GM06990 (cell line): ENCODE results near the gene NOLC1.

Source experiments
- DNase-seq: peaks from one replicate; pipeline ENCODE4 v3.0.0-alpha.2; 2011; ENCODE audit not compliant: insufficient read length; ENCODE audit errors: extremely low read depth
- H3K27me3 ChIP-seq: replicated peaks from 2 replicates; pipeline ENCODE4 v1.6.0; 2011; ENCODE audit warnings: low read length; ENCODE audit not compliant: control insufficient read depth, insufficient read depth
- H3K36me3 ChIP-seq: 2 replicates; pipeline ENCODE4 v1.5.1; 2011; ENCODE audit warnings: low read length; ENCODE audit not compliant: control insufficient read depth, insufficient read depth
- H3K4me3 ChIP-seq: replicated peaks from 2 replicates; pipeline ENCODE4 v1.5.1; 2011; ENCODE audit warnings: low read depth, mild to moderate bottlenecking, control low read depth, low read length
- TF ChIP-seq, protein P1 (sequence below): IDR thresholded peaks from 2 replicates; pipeline ENCODE4 v1.5.1; 2011; ENCODE audit warnings: low read length, control low read depth, mild to moderate bottlenecking, inconsistent platforms; ENCODE audit not compliant: insufficient read depth, poor library complexity, severe bottlenecking

The NOLC1 gene

DNA sequence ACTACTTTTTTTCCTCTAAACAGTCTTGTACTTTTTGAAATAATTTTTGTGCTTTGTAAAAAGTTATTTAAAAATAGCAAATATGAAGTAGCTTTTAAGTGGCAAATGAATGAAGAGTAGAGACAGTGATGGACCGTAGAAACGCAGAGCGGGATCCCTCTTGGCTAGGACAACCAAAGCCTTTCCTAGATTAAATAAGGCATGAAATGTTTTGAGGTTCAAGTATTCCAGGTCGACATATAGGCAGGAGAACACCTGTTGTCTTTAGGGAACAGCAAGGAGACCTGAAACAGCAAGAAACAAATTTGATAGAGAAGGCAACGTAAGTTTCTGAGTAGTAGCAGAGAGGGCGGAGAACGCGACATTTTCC lies 20.0 kb upstream of the NOLC1 start:
- Histone ChIP-seq H3K27me3 (no peaks in the 10 kb centered on the region), H3K36me3 (no peaks in the 10 kb centered on the region), H3K4me3 (no peak overlapping the region; the same call in 1 of the 2 replicates)
- TF ChIP-seq, protein P1, sequence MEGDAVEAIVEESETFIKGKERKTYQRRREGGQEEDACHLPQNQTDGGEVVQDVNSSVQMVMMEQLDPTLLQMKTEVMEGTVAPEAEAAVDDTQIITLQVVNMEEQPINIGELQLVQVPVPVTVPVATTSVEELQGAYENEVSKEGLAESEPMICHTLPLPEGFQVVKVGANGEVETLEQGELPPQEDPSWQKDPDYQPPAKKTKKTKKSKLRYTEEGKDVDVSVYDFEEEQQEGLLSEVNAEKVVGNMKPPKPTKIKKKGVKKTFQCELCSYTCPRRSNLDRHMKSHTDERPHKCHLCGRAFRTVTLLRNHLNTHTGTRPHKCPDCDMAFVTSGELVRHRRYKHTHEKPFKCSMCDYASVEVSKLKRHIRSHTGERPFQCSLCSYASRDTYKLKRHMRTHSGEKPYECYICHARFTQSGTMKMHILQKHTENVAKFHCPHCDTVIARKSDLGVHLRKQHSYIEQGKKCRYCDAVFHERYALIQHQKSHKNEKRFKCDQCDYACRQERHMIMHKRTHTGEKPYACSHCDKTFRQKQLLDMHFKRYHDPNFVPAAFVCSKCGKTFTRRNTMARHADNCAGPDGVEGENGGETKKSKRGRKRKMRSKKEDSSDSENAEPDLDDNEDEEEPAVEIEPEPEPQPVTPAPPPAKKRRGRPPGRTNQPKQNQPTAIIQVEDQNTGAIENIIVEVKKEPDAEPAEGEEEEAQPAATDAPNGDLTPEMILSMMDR = no peak
- peak; percentile 33 for DNase-seq

DNA sequence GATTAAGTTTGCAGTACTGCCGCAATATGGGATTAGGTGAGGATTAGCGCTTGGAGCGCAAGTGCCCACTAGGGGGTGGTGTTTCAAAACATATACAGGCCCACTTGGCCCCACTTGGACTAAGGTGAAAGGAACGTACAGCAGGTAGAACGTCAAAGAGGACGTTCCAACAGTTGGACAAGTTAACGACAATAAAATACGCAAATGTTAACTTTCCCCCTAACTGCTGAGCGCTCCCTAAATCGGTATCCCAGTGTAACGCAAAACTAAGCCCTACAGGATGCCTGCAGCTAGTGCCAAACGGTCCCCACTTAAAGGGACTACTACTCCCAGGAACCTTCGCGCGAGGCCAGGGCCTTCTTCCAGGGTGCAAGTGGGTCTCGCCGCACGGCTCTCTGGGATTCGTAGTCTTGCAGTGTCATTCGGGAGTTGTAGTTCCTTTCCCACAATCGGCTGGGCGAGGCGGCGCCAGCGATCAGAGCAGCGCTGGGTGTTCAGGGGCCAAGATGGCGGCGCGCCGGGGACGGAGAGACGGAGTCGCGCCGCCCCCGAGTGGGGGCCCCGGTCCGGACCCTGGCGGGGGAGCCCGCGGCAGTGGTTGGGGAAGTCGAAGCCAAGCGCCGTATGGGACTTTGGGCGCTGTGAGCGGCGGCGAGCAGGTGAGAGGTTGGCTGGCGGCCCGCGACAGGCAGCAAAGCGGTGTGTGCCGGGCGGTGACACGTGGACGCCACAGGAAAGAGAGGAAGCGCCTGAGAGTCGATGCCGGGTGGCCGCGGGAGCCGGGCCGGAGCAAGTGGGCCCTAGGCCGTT lies 19.4 kb upstream of the NOLC1 start, which contains the start of gene PPRC1:
TSS of gene PPRC1 (plus strand) at position 478 of the 810 bp plus-strand sequence. CDS start at position 507, 29 bp downstream.
- TF ChIP-seq, protein P1 = peak; percentile 89
- H3K4me3 ChIP-seq = peak within 1 kb of the TSS; percentile 89
- DNase-seq = peak; percentile 93
- H3K36me3 ChIP-seq = peaks cover 3% of the 10 kb centered on the region
- no peaks in the 10 kb centered on the region for H3K27me3 ChIP-seq

DNA sequence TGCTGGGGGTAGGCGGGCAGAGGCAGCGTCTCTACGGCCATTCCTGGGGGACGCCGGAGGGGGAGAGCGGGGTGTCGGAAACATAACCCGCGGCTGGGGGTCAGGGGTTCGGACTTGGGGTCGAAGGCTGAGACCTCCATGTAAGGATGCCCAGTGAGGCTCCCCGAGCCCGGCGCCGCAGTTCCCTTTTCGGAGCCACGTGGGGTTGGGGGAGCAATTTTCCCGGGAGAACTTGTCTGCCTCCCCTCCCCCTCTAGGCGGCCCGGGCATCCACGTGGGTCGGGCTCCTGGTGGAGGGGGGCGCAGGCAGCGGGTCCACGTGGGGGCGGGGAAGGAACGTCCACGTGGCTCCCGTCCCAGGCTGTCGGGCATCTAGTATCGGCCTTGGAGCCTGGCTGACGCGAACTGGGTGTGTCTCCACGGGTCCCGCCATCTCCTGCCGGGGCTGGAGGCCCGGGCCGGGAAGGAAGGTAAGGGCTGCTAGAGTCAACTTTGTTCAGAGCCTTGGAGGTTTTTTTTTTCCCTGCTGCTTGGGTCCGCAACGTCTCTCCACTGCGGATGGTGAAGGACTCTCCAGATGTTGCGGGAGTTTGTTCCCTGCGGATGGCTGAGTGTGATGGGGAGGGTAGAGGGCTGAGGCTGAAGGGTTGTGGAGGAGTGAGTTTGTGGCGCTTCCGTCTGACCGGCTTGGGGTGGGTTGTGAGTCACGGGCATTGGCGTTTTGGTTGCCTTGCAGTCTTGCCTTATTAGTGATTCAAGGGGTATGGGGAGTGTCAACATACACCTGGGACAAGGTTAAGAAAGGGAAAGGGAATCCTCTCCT lies 18.6 kb upstream of the NOLC1 start:
- Histone ChIP-seq H3K4me3 (peak overlapping the region; percentile 89), H3K36me3 (peaks cover 9% of the 10 kb centered on the region), H3K27me3 (no peaks in the 10 kb centered on the region)
- peak; percentile 76 for DNase-seq
- TF ChIP-seq, protein P1 = no peak

DNA sequence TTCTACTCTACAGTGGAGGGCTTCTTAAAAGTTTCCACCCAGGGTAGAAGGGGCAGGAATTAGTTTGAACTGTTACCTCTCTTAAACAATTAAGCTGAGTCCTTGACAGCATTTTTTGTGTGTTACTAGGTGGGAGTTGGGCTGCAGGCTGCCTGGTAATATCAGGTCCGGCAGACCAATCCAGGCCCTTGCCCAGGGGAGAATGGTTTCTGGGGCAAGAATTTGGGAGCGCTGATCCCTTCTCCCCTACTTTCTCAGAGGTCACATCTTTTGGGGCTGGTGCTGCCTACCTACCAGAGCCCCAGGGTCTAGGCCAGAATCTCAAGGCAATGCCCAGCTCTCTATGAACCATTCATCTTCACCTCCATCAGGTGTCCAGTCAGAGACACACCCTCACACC lies 17.8 kb upstream of the NOLC1 start:
- Histone ChIP-seq H3K27me3 (no peaks in the 10 kb centered on the region), H3K36me3 (peaks cover 17% of the 10 kb centered on the region), H3K4me3 (peak overlapping the region; percentile 89)
- TF ChIP-seq, protein P1 = no peak
- DNase-seq = no peak

DNA sequence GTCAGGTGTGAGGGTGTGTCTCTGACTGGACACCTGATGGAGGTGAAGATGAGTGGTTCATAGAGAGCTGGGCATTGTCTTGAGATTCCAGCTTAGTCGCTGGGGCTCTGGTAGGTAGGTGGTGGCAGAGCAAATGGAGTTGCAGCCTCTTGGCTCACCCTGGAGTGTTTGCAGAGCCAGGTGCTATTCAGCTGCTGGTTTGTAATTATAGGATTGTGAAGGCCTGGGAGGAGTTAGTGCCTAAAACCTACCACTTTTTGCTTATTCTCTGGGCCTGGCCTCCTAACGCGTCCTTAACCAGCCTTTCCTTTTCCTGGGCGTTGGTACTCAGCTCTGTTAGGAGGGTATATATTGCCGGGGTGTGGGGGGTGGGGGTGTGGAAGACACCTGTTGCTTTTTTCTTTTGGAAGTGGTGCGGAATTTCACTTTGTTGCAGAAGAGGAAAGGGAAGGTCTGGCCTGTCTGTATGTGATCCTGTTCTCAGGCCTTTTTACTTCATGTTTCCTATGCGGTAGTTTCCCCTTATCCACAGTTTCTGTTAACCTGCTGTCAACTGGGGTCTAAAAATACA lies 16.1 kb upstream of the NOLC1 start:
- peaks cover 33% of the 10 kb centered on the region for H3K36me3 ChIP-seq
- H3K27me3 ChIP-seq = no peaks in the 10 kb centered on the region
- no peak for DNase-seq
- TF ChIP-seq, protein P1 = no peak
- H3K4me3 ChIP-seq = no peak overlapping the region
